IMR-90 (cell line): ENCODE measurements around the gene POLD1. TPM values are rescaled to one million over a fixed set of nuclear protein-coding genes. Genes with fewer than 3 reads are reported as not detected.

Experiments
- ATAC-seq: fragments of 200-7000 bp; cut with Tn5 transposase; 2 replicates; pipeline ENCODE4 v1.9.1; 2020; ENCODE audit warnings: low read depth, mild to moderate bottlenecking, moderate library complexity
- BruUV-seq: library from RNA; stranded (reverse); fragments of 400-500 nt; replicated peaks from 2 replicates; lab custom pipeline; 2021; lab: Mats Ljungman, UMichigan
- CTCF ChIA-PET: fragments of 300-600 bp; formaldehyde crosslinking; extraction: SDS; loops from one replicate; lab custom pipeline; 2021; ENCODE audit warnings: antibody characterized with exemption; lab: Yijun Ruan, JAX
- POLR2A ChIA-PET: fragments of 300-600 bp; sonication (Branson Sonifier 250); formaldehyde crosslinking; loops from one replicate; lab custom pipeline; 2022; ENCODE audit warnings: antibody characterized with exemption; ENCODE audit not compliant: unreplicated experiment; lab: Charles Lee
- DNase-seq: peaks from one replicate; pipeline ENCODE4 v3.0.0; 2013
- H2AFZ ChIP-seq: replicated peaks from 2 replicates; pipeline ENCODE3; 2013; ENCODE audit warnings: low read length, mild to moderate bottlenecking; ENCODE audit not compliant: poor library complexity
- H2AK5ac ChIP-seq: 2 replicates; pipeline ENCODE4 v1.6.1; 2013; ENCODE audit warnings: low read depth, low read length, inconsistent platforms
- H2AK9ac ChIP-seq: replicated peaks from 2 replicates; pipeline ENCODE3; 2013; ENCODE audit warnings: mild to moderate bottlenecking, low read depth, low read length, moderate library complexity; ENCODE audit not compliant: poor library complexity
- H2BK120ac ChIP-seq: 2 replicates; pipeline ENCODE4 v1.6.1; 2013; ENCODE audit warnings: low read depth, low read length, inconsistent platforms
- H2BK15ac ChIP-seq: 3 replicates; pipeline ENCODE4 v1.6.1; 2013; ENCODE audit warnings: low read depth, low read length, inconsistent platforms
- H2BK20ac ChIP-seq: 2 replicates; pipeline ENCODE4 v1.6.1; 2013; ENCODE audit warnings: low read depth, mild to moderate bottlenecking, inconsistent platforms, low read length, moderate library complexity
- H2BK5ac ChIP-seq: 2 replicates; pipeline ENCODE4 v1.6.1; 2013; ENCODE audit warnings: mild to moderate bottlenecking, low read depth, low read length, inconsistent platforms; ENCODE audit not compliant: poor library complexity, severe bottlenecking
- H3K14ac ChIP-seq: replicated peaks from 2 replicates; pipeline ENCODE4 v1.6.1; 2013; ENCODE audit warnings: low read depth, low read length, inconsistent platforms
- H3K18ac ChIP-seq: 2 replicates; pipeline ENCODE4 v1.6.1; 2013; ENCODE audit warnings: low read depth, low read length, control low read depth
- H3K23ac ChIP-seq: 2 replicates; pipeline ENCODE4 v1.6.1; 2013; ENCODE audit warnings: low read depth, low read length, inconsistent platforms
- H3K27ac ChIP-seq: 2 replicates; pipeline ENCODE4 v1.5.1; 2013; ENCODE audit warnings: mild to moderate bottlenecking, control low read depth, low read length; ENCODE audit not compliant: insufficient read depth
- H3K27me3 ChIP-seq: 2 replicates; pipeline ENCODE4 v1.6.1; 2013; ENCODE audit warnings: low read length; ENCODE audit not compliant: control insufficient read depth, insufficient read depth
- H3K36me3 ChIP-seq: 2 replicates; pipeline ENCODE4 v1.6.1; 2013; ENCODE audit warnings: low read length, mixed read lengths; ENCODE audit not compliant: control insufficient read depth, insufficient read depth
- H3K4ac ChIP-seq: 2 replicates; pipeline ENCODE4 v1.6.1; 2013; ENCODE audit warnings: low read depth, low read length, inconsistent platforms
- H3K4me1 ChIP-seq: 2 replicates; pipeline ENCODE4 v1.6.1; 2013; ENCODE audit warnings: low read length, mixed read lengths; ENCODE audit not compliant: control insufficient read depth, insufficient read depth
- H3K4me2 ChIP-seq: 2 replicates; pipeline ENCODE4 v1.6.1; 2013; ENCODE audit warnings: low read depth, mild to moderate bottlenecking, control low read depth, low read length, moderate library complexity
- H3K4me3 ChIP-seq: 2 replicates; pipeline ENCODE4 v1.5.1; 2013; ENCODE audit warnings: low read depth, mild to moderate bottlenecking, control low read depth, low read length, moderate library complexity; ENCODE audit not compliant: insufficient read depth
- H3K56ac ChIP-seq: 2 replicates; pipeline ENCODE4 v1.6.1; 2013; ENCODE audit warnings: low read length, inconsistent platforms; ENCODE audit not compliant: insufficient read depth; ENCODE audit errors: extremely low read depth
- H3K79me1 ChIP-seq, 2 experiments: 2 replicates each; pipeline ENCODE4 v1.6.1; 2013; ENCODE audit warnings: low read length in 2 of 2, inconsistent platforms in 1 of 2, low read depth in 1 of 2
- H3K9ac ChIP-seq: 2 replicates; pipeline ENCODE4 v1.6.1; 2013; ENCODE audit warnings: low read depth, low read length, control low read depth
- H3K9me1 ChIP-seq: 2 replicates; pipeline ENCODE4 v1.6.1; 2013; ENCODE audit warnings: low read length, inconsistent platforms; ENCODE audit not compliant: insufficient read depth
- H3K9me3 ChIP-seq: 2 replicates; pipeline ENCODE4 v1.6.1; 2013; ENCODE audit warnings: low read length; ENCODE audit not compliant: control insufficient read depth, insufficient read depth
- H4K20me1 ChIP-seq: 2 replicates; pipeline ENCODE4 v1.6.1; 2013; ENCODE audit warnings: low read length, inconsistent platforms; ENCODE audit not compliant: insufficient read depth
- H4K5ac ChIP-seq: 2 replicates; pipeline ENCODE4 v1.6.1; 2013; ENCODE audit warnings: mild to moderate bottlenecking, low read depth, low read length, control low read depth
- H4K8ac ChIP-seq, 2 experiments: 2 replicates each; pipeline ENCODE4 v1.6.1; 2013; ENCODE audit warnings: low read depth in 2 of 2, low read length in 2 of 2, control low read depth in 1 of 2, inconsistent platforms in 1 of 2
- H4K91ac ChIP-seq: 2 replicates; pipeline ENCODE4 v1.6.1; 2013; ENCODE audit warnings: low read depth, low read length, inconsistent platforms; ENCODE audit not compliant: insufficient read depth
- BHLHE40 ChIP-seq: fragments of 150-350 bp; IDR thresholded peaks from 2 replicates; pipeline ENCODE4 v1.6.1; 2016; ENCODE audit warnings: mild to moderate bottlenecking, low read depth, low read length
- CHD1 ChIP-seq: IDR thresholded peaks from 2 replicates; pipeline ENCODE4 v1.6.1; 2012; ENCODE audit warnings: low read depth, low read length, improper control_type of control experiment
- FOS ChIP-seq: fragments of 150-350 bp; IDR thresholded peaks from 2 replicates; pipeline ENCODE4 v1.6.1; 2016; ENCODE audit warnings: low read depth, low read length
- MAFK ChIP-seq: IDR thresholded peaks from 2 replicates; pipeline ENCODE4 v1.6.1; 2012; ENCODE audit warnings: low read depth, low read length, improper control_type of control experiment
- MAZ ChIP-seq: IDR thresholded peaks from 2 replicates; pipeline ENCODE4 v1.6.1; 2012; ENCODE audit warnings: low read depth, mild to moderate bottlenecking, low read length, improper control_type of control experiment, moderate library complexity, borderline replicate concordance
- MXI1 ChIP-seq: IDR thresholded peaks from 2 replicates; pipeline ENCODE4 v1.6.1; 2012; ENCODE audit warnings: low read depth, mild to moderate bottlenecking, low read length, moderate library complexity, borderline replicate concordance
- POLR2A ChIP-seq: IDR thresholded peaks from 2 replicates; pipeline ENCODE4 v1.6.1; 2012; ENCODE audit warnings: mild to moderate bottlenecking, low read depth, low read length
- RCOR1 ChIP-seq: IDR thresholded peaks from 2 replicates; pipeline ENCODE4 v1.6.1; 2012; ENCODE audit warnings: mild to moderate bottlenecking, low read length, improper control_type of control experiment; ENCODE audit not compliant: insufficient replicate concordance
- WGBS, 2 experiments: methylation state at CpG; one replicate each; pipeline versions ENCODE4 v1.1.5 to v1.1.7; 2013; ENCODE audit warnings: missing lambda C conversion rate in 2 of 2; ENCODE audit not compliant: insufficient read length in 1 of 2; ENCODE audit errors: extremely low coverage in 2 of 2; 5-methylcytosine and 5-hydroxymethylcytosine counted together
- dilution Hi-C: fragments of 300-500 bp; cut with HindIII; formaldehyde crosslinking; loops from one replicate; pipeline ENCODE4 v1.14.3; 2018; ENCODE audit warnings: low sequenced_read_pairs; ENCODE audit not compliant: unreplicated experiment
- in situ Hi-C: fragments of 300-500 bp; cut with MboI; formaldehyde crosslinking; loops from 3 replicates; pipeline ENCODE4 v1.14.3; 2019; ENCODE audit warnings: low sequenced_read_pairs, inconsistent platforms, mixed read lengths
- intact Hi-C: fragments of 100-400 bp; cut with micrococcal nuclease; formaldehyde crosslinking; loops from 2 replicates; pipeline ENCODE4 v1.10.0; 2022
- polyA plus RNA-seq, 3 experiments: library from polyadenylated mRNA; depleted of rRNA; stranded (reverse); fragments of >200 nt; gene quantifications; 2 replicates each; pipeline ENCODE4 v1.2.3, GENCODE V29; 2012; ENCODE audit warnings: low replicate concordance in 1 of 3
- total RNA-seq: library from RNA; depleted of rRNA; stranded (reverse); fragments of >200 nt; gene quantifications from 2 replicates; pipeline ENCODE4 v1.2.3, GENCODE V29; 2012

POLD1 gene
- total and polyA plus RNA-seq, 2 of the 4 experiments (the other 2 are of a cell fraction), result 13.8 to 28.9 TPM

DNA sequence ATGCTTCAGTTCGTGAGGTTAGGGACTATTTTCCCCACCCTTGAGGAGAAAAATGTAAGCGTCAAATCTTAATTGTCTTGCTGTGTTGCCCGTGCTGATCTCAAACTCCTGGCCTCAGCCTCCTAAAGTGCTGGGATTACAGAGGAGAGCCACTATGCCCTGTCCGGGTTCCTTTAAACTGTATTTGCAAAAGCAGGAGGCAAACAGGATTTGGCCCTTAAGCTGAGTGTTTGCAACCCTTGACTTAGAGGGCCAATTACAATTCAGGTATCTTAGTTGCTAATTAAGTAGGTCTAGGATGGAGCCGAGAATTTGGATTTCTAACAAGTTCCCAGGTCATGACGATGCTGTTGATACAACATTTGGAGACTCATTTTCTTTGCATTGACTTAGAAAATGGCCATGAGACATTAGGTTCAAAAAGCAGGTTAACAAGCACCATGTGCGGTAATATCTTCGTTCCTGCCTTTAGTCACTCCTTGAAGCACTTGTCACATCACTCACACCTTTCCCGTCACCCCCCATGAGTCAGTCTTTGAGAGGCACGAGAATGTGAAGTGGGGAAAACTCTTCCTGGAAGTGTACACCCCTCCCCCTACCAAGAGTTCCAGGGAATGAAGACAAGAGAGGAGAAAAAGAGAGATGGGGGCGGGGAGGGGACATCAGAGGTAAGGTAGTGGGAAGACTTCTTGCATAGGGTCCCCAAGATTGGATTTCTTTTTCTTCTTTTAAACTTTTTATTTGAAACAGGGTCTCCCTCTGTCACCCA, 21.3 kb upstream of the POLD1 start:
- Histone ChIP-seq H2BK20ac (no peak overlapping the region), H3K4ac (no peak overlapping the region), H3K14ac (no peak overlapping the region), H2BK120ac (no peak overlapping the region), H4K5ac (no peak overlapping the region), H4K20me1 (no peaks in the 10 kb centered on the region), H2BK5ac (no peak overlapping the region), H3K27me3 (peaks cover 8% of the 10 kb centered on the region), H3K4me2 (no peak overlapping the region), H3K4me1 (no peaks in the 10 kb centered on the region), H3K9me3 (no peaks in the 10 kb centered on the region), H3K27ac (no peak overlapping the region), H2AFZ (no peak overlapping the region), H3K23ac (no peak overlapping the region), H2AK9ac (no peak overlapping the region), H3K56ac (no peak overlapping the region), H4K91ac (no peak overlapping the region), H2AK5ac (no peak overlapping the region), H3K18ac (no peak overlapping the region), H3K9me1 (no peaks in the 10 kb centered on the region), H3K79me1 (no peaks in the 10 kb centered on the region), H4K8ac (no peak overlapping the region), H3K4me3 (no peak overlapping the region), H2BK15ac (no peak overlapping the region), H3K36me3 (no peaks in the 10 kb centered on the region), H3K9ac (no peak overlapping the region)
- TF ChIP-seq FOS (no peak), MAZ (no peak), POLR2A (no peak), MXI1 (no peak), BHLHE40 (no peak), CHD1 (no peak), MAFK (no peak), RCOR1 (no peak)
- CTCF ChIA-PET, result no interaction called here
- ATAC-seq (no peak), DNase-seq (no peak)
- WGBS, 2 experiments, result 63% methylated on average over 3 of the region's 11 CpGs; no CpG with 5 or more reads in 1 of the 2 experiments
- dilution Hi-C loops (no loop called here), intact Hi-C loops (no loop called here), in situ Hi-C loops (loop anchor here (10.0 kb wide), 2 partner anchors 342 to 562 kb away; no protein-coding TSS in a partner anchor)
- no TSS peak for BruUV-seq
- POLR2A ChIA-PET, result no interaction called here
